Fibroblast of peridontal ligament (primary cell): ENCODE data around the gene DDX3Y.

Source experiments
- DNase-seq: peaks from one replicate; pipeline ENCODE4 v3.0.0-alpha.2; 2010; ENCODE audit errors: extremely low read depth

The DDX3Y gene

DNA sequence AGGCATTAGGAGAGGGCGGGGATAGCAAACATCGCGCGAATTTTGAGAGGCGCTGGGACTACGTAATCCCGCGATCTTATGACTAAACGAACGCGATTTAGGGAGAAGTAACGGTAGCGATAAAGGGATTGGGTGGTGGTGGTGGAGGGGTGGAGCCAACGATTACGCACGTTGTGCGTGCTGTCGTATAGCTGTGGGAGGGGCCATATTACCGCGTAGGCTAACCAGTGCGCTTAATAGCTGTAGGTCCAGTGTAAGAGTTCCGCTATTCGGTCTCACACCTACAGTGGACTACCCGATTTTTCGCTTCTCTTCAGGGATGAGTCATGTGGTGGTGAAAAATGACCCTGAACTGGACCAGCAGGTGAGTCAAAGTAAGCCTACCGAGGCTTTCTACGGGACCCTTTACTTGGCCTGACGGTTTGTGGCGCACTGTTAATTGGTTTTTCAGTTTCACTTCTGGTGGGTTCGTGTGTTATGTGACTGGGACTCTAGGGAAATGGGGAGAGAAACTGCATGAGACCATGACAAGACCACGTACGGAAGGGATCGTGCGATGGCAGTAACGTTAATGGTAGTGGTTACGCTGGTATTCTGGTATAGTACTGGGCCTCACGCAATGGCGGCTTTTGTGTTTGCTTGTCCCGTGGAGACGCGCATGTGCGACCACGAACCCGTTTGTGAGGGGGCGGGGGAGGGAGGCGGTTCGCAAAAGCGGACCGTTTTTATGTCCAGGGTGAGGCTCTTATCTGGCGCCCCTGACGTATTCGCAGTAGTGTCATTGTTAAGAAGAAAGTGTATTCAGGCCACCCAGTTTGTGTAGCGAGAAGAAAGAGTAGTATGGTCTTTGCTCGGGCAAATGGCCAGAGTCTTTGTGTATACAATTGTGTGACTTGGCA, at the start of gene DDX3Y:
TSS of gene DDX3Y (plus strand) at position 251 of the 899 bp plus-strand sequence. CDS start at position 320, 69 bp downstream.
- peak; percentile 97 for DNase-seq

DNA sequence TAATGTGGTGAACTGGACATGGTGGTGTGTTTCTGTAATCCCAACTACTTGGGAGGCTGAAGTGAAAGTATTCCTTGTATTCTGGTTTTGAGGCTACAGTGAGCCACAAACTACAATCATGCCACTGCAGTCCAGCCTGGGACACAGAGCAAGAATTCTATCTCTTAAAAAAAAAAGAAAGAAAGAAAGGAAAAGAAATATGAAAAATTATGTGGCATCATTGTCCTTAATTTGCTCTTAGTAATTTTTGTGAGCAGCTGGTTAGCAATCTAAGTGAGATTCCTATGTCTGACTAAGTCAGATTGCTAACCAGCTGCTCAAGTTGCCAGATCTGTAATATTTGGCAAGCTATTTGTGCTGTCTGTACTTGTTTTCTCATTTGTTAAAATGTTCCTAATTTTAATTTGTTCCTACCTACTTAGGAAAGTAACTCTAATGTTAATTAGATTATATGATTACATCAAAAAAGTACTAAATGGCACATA, 48.8 kb upstream of the DDX3Y start:
- peak; percentile 66 for DNase-seq

DNA sequence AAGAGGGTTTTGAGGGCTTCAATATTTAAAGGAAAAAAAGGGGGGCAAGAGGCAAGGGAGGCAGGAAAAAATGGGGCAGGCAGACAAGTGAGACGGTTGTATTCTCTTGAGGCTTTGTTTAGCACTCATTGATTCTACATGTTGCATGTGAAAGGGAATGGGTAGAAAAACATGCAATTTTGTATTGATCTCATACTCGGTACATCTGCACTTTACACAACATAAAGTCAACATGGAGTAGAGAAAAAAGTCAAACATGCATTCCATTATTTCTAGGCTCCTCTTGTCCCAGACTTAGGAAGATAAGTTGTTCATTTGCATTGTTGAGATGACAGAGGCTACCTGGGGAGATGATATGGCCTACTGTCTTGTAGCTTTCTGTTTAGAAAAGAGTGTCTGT, 36.7 kb upstream of the DDX3Y start:
- no peak for DNase-seq

DNA sequence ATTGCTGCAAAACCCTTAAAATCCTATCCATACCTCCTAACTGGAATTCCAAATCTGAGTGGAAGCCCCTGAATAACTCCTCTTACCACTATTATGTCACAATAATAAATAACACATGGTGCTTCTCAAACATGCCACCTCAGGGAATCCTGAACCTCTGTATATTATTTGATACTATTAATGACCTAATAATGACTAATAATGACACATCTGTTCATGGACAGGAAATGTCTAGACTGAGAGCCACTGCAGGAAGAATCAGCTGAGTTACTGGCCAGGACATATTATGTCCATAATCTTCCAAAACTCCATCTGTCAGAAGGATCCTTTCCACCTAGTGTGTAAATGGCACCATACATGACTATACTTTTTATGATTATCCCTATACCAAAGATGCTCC, 7.7 kb upstream of the DDX3Y start:
- no peak for DNase-seq

DNA sequence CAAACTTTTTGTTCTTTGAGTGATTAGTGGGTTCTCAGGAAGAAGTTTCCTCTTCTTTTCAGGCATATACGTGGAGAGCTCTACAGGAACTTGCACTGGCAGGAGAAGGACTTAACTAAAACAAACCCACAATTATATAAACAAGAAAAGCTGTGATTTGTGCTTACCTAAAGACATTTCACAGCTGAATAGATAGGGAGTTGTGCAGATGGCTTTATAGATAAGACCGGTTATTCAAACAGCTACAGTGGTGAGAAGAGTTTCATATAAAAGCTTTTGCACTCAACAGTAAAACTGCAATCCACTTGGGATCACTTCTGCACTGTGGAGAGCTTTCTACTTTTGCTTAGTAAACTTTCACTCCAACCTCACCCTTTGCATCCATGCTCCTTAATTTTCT, 6.1 kb upstream of the DDX3Y start:
- DNase-seq, result no peak

DNA sequence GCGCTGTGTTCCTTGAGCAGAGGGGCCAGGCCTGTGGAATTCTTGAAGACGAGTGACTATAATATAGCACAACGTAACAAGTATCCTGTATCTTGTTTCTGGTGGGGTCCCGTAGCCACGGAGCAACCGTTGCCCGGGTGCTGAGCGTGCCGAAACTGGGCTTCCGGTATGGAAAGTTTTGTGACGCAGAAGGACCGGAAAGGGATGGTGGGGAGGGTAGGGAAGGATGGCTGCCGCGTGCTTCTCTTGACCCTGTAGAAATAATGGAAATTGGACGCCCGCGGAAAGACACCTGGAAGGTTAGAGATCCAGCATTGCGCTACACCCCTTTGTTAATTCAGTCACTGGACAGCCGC, 827 bp downstream of the DDX3Y start:
- DNase-seq, result peak; percentile 75

DNA sequence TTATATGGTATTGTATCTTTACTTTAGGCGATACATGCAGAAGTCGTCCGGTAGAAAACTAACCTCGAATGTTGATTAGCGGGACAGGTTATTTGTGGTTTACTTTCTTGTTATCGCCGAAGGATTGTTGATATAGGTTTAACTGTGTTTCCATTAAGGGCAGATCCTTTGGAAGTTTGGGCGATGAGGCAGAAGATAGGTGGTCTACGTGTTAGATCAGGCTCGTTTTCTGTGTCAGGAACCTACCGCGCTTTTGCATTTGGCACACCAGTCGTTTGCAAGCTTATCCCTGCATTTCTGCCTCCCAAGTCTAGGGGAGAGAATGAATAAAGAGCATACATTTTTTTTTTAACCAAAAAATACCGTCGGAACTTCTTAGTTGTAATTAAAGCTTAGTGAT, 1.2 kb downstream of the DDX3Y start:
- no peak for DNase-seq

DNA sequence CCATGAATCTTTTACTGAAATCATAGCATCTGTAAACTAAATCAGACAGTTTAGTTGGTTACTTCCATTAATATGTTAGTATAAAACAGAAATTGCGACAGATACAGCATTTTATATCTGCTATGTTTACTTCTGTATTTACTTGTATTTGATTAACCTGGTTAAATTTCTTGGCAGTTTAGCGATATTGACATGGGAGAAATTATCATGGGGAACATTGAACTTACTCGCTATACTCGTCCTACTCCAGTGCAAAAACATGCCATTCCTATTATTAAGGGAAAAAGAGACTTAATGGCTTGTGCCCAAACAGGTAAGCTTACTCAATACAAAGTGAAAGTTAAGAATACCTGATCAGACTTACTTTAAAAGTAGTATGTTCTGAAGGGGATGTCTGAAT, 8.9 kb downstream of the DDX3Y start:
- DNase-seq, result no peak

DNA sequence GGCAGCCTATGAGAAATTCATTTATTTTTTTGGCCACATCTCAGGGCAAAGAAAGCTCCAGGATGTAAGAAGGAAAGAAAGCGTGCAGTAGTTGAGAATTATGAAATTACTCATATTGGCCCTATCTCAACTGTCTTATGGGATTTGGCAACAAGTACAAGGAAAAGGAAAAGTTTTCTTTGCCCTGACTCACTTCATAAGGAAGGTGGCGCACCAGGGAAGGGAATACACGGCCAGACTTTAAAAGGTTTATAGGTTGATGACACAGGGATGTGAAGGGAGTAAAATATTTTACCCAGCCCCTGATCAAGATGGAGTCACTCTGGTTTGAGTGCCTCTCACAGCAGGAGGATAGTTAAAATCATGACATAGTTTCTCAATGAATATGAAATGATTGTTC, 23.4 kb downstream of the DDX3Y start:
- peak; percentile 76 for DNase-seq

DNA sequence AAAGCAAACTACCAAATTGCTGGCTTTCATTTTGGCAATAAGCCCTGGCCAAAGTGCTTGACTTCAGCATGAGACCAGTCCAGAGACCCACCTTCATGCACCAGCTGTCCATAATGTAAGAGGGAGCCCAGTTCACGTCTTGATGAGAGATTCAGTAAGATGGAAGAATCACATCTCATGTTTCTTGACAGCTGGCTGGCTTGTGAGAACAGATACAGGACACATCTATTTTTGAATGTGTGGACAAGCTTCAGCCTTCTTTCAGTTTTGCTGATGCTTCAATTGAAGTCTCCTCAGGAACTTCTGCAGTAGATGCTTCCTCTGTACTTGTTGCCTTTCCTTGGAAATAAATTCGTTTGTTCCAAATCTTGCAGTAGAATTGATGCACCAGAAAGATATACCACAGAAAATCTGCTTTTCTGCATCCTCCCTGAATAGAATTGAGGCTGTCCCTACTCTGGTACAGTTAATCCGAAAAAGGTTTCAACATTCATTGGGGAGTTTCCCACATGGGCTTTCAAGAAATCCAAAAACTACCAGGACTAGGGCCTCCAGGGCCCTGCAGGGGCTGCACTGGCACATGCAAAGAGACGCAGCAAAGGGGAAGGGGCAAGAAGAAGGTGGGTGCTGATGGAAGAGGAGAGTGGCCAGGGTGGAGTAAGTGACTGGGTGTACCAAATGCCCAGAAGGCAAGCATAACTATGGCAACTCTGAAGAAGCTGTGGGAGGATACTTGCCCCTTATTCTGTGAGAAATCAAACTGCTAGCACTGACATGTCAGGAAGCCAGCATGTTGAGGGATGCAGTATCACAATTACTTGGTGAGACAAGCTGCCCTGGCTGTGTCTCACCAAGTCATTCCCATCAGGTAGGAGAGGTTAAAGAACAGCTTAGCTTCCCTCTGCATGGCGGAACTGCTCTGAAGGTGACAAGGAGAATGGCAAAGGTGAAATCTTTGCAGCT, 37.3 kb downstream of the DDX3Y start:
- DNase-seq, result no peak
